H9 (cell line): Measurements from ENCODE around the gene TRIM37. TPM values are rescaled to one million over a fixed set of nuclear protein-coding genes. Genes with fewer than 3 reads are reported as not detected.

Experiments used
- DNase-seq: peaks from one replicate; pipeline ENCODE4 v3.0.0-alpha.2; 2017
- H2AFZ ChIP-seq: one replicate; pipeline ENCODE4 v1.6.1; 2013; ENCODE audit warnings: mild to moderate bottlenecking, low read length, control low read depth, moderate library complexity
- H2AK5ac ChIP-seq: 2 replicates; pipeline ENCODE4 v1.6.1; 2013; ENCODE audit warnings: low read length, control low read depth, mixed read lengths; ENCODE audit not compliant: insufficient read length
- H2BK120ac ChIP-seq: one replicate; pipeline ENCODE4 v1.6.1; 2013; ENCODE audit warnings: low read depth, mild to moderate bottlenecking, low read length, control low read depth, inconsistent platforms; ENCODE audit not compliant: poor library complexity, severe bottlenecking
- H2BK12ac ChIP-seq: 2 replicates; pipeline ENCODE4 v1.6.1; 2013; ENCODE audit warnings: low read length, control low read depth, mixed read lengths, low read depth; ENCODE audit not compliant: insufficient read length
- H2BK15ac ChIP-seq: 2 replicates; pipeline ENCODE4 v1.6.1; 2013; ENCODE audit warnings: low read depth, low read length, control low read depth
- H2BK20ac ChIP-seq: one replicate; pipeline ENCODE4 v1.6.1; 2013; ENCODE audit warnings: low read depth, mild to moderate bottlenecking, low read length, control low read depth, inconsistent platforms; ENCODE audit not compliant: poor library complexity, severe bottlenecking
- H2BK5ac ChIP-seq: 2 replicates; pipeline ENCODE4 v1.6.1; 2013; ENCODE audit warnings: low read length, control low read depth, mixed read lengths; ENCODE audit not compliant: insufficient read length
- H3K14ac ChIP-seq: 2 replicates; pipeline ENCODE4 v1.6.1; 2013; ENCODE audit warnings: low read length, control low read depth; ENCODE audit not compliant: insufficient read depth
- H3K18ac ChIP-seq: 2 replicates; pipeline ENCODE4 v1.6.1; 2013; ENCODE audit warnings: low read depth, mild to moderate bottlenecking, mixed read lengths, low read length, control low read depth; ENCODE audit not compliant: insufficient read length
- H3K23ac ChIP-seq: 2 replicates; pipeline ENCODE4 v1.6.1; 2013; ENCODE audit warnings: low read length, control low read depth, mixed read lengths, low read depth; ENCODE audit not compliant: insufficient read length
- H3K23me2 ChIP-seq: 2 replicates; pipeline ENCODE4 v1.6.1; 2013; ENCODE audit warnings: low read depth, mild to moderate bottlenecking, mixed read lengths, low read length, control low read depth; ENCODE audit not compliant: insufficient read length, poor library complexity, severe bottlenecking
- H3K27ac ChIP-seq: 2 replicates; pipeline ENCODE4 v1.5.1; 2013; ENCODE audit warnings: low read length, control low read depth, mixed read lengths, low read depth; ENCODE audit not compliant: insufficient read length
- H3K27me3 ChIP-seq: 2 replicates; pipeline ENCODE4 v1.6.1; 2013; ENCODE audit warnings: low read length, control low read depth, inconsistent platforms; ENCODE audit not compliant: insufficient read depth
- H3K4ac ChIP-seq: 2 replicates; pipeline ENCODE4 v1.6.1; 2013; ENCODE audit warnings: low read depth, mild to moderate bottlenecking, control low read depth, inconsistent platforms, low read length, moderate library complexity
- H3K4me1 ChIP-seq: 2 replicates; pipeline ENCODE4 v1.6.1; 2013; ENCODE audit warnings: low read length, control low read depth, inconsistent platforms; ENCODE audit not compliant: insufficient read depth
- H3K4me2 ChIP-seq: 2 replicates; pipeline ENCODE4 v1.6.1; 2013; ENCODE audit warnings: low read length, control low read depth, mixed read lengths; ENCODE audit not compliant: insufficient read length, insufficient read depth
- H3K56ac ChIP-seq: 2 replicates; pipeline ENCODE4 v1.6.1; 2013; ENCODE audit warnings: low read depth, mild to moderate bottlenecking, mixed read lengths, low read length, control low read depth; ENCODE audit not compliant: insufficient read length
- H3K79me1 ChIP-seq: 2 replicates; pipeline ENCODE4 v1.6.1; 2013; ENCODE audit warnings: low read depth, mild to moderate bottlenecking, moderate library complexity, low read length, control low read depth, inconsistent platforms; ENCODE audit not compliant: insufficient read depth, poor library complexity, severe bottlenecking
- H3K79me2 ChIP-seq: 2 replicates; pipeline ENCODE4 v1.6.1; 2013; ENCODE audit warnings: low read length, control low read depth, inconsistent platforms; ENCODE audit not compliant: insufficient read depth
- H3K9ac ChIP-seq: 2 replicates; pipeline ENCODE4 v1.6.1; 2013; ENCODE audit warnings: low read length, control low read depth, mixed read lengths; ENCODE audit not compliant: insufficient read length; ENCODE audit errors: extremely low read depth
- H3K9me3 ChIP-seq: one replicate; pipeline ENCODE4 v1.6.1; 2013; ENCODE audit warnings: low read depth, low read length, inconsistent platforms; ENCODE audit not compliant: control insufficient read depth
- H3T11ph ChIP-seq: one replicate; pipeline ENCODE4 v1.6.1; 2013; ENCODE audit warnings: mild to moderate bottlenecking, low read length, control low read depth, inconsistent platforms
- H4K20me1 ChIP-seq: one replicate; pipeline ENCODE4 v1.6.1; 2013; ENCODE audit not compliant: control insufficient read depth, insufficient read length, insufficient read depth
- H4K5ac ChIP-seq: 2 replicates; pipeline ENCODE4 v1.6.1; 2013; ENCODE audit warnings: low read depth, mild to moderate bottlenecking, mixed read lengths, low read length, control low read depth; ENCODE audit not compliant: insufficient read length
- H4K8ac ChIP-seq: replicated peaks from 2 replicates; pipeline ENCODE4 v1.6.1; 2013; ENCODE audit warnings: low read length, control low read depth, mixed read lengths, low read depth; ENCODE audit not compliant: insufficient read length
- H4K91ac ChIP-seq: 2 replicates; pipeline ENCODE4 v1.6.1; 2013; ENCODE audit warnings: low read depth, mild to moderate bottlenecking, moderate library complexity, mixed read lengths, low read length, control low read depth; ENCODE audit not compliant: insufficient read length
- H3K27ac Mint-ChIP-seq, 3 experiments: 2 replicates in 2 of 3; 3 replicates in 1 of 3; pipeline ENCODE4 v1.8.0; 2020 to 2021; ENCODE audit warnings: mixed read lengths in 3 of 3, mild to moderate bottlenecking in 1 of 3, moderate library complexity in 1 of 3
- H3K27me3 Mint-ChIP-seq: 2 replicates; pipeline ENCODE4 v1.8.0; 2021; ENCODE audit warnings: low read depth, mild to moderate bottlenecking, moderate library complexity, mixed read lengths
- H3K36me3 Mint-ChIP-seq, 3 experiments: 2 replicates in 2 of 3; 3 replicates in 1 of 3; pipeline ENCODE4 v1.8.0; 2020 to 2021; ENCODE audit warnings: low read depth in 3 of 3, mixed read lengths in 3 of 3; ENCODE audit not compliant: insufficient read depth in 1 of 3
- H3K4me1 Mint-ChIP-seq, 2 experiments: 2 replicates each; pipeline ENCODE4 v1.8.0; 2020; ENCODE audit warnings: mixed read lengths in 2 of 2
- H3K4me3 Mint-ChIP-seq, 2 experiments: 2 replicates in 1 of 2; 3 replicates in 1 of 2; pipeline ENCODE4 v1.8.0; 2020 to 2021; ENCODE audit warnings: mild to moderate bottlenecking in 2 of 2, mixed read lengths in 2 of 2, moderate library complexity in 1 of 2
- H3K9me3 Mint-ChIP-seq, 2 experiments: 2 replicates in 1 of 2; 3 replicates in 1 of 2; pipeline ENCODE4 v1.8.0; 2020; ENCODE audit warnings: mild to moderate bottlenecking in 2 of 2, mixed read lengths in 2 of 2, moderate library complexity in 1 of 2
- CTCF ChIP-seq: fragments of 200-600 bp; sonication (generic); conservative IDR thresholded peaks from 3 replicates; pipeline ENCODE4 v1.8.0; 2021; ENCODE audit warnings: antibody characterized with exemption, mild to moderate bottlenecking
- WGBS: extraction: QIAGEN DNeasy Blood & Tissue Kit; methylation state at CpG from one replicate; pipeline ENCODE4 v1.1.7; 2013; ENCODE audit warnings: missing lambda C conversion rate, low lambda C conversion rate, mixed read lengths; ENCODE audit not compliant: insufficient read length; ENCODE audit errors: extremely low coverage; 5-methylcytosine and 5-hydroxymethylcytosine counted together
- total RNA-seq: library from RNA; stranded (reverse); gene quantifications from 2 replicates; pipeline ENCODE4 v1.2.1, GENCODE V29; 2021

TRIM37 gene
- total RNA-seq, 1 experiment from 2014 or later: 52.1 TPM

GRCh38 chr17:59004338-59005111, 102.2 kb downstream of the TRIM37 start:
- no peak overlapping the region for H3K4me2 ChIP-seq
- Mint-ChIP-seq H3K4me3 (no peak overlapping the region), H3K27me3 (no peaks in the 10 kb centered on the region), H3K36me3 (peaks cover 15 to 27% (median 18%) of the 10 kb centered on the region in 3 experiments; a peak in 6 of 7 replicates), H3K9me3 (no peaks in the 10 kb centered on the region), H3K27ac (peak overlapping the region; percentile 22 to 71 (median 45); a peak in 5 of 7 replicates), H3K4me1 (peaks cover 0 to 7% of the 10 kb centered on the region in 2 experiments; a peak in 2 of 4 replicates)
- no peak overlapping the region for H3K23ac ChIP-seq
- no peak overlapping the region for H4K91ac ChIP-seq
- H4K5ac ChIP-seq: no peak overlapping the region
- no peaks in the 10 kb centered on the region for H3K4me1 ChIP-seq
- H3K4ac ChIP-seq: no peak overlapping the region
- no peaks in the 10 kb centered on the region for H3K79me1 ChIP-seq
- H4K20me1 ChIP-seq: no peaks in the 10 kb centered on the region
- peak; percentile 67 for DNase-seq
- H2BK20ac ChIP-seq: no peak overlapping the region
- no peak overlapping the region for H2BK120ac ChIP-seq
- no peak overlapping the region for H3T11ph ChIP-seq
- no peak overlapping the region for H3K56ac ChIP-seq
- no peak overlapping the region for H3K14ac ChIP-seq
- H2BK15ac ChIP-seq: no peak overlapping the region
- no peak overlapping the region for H2AFZ ChIP-seq
- TF ChIP-seq CTCF: peak; percentile 98
- H2AK5ac ChIP-seq: no peak overlapping the region
- no peak overlapping the region for H4K8ac ChIP-seq
- H3K23me2 ChIP-seq: no peaks in the 10 kb centered on the region
- no peak overlapping the region for H3K9ac ChIP-seq
- no peak overlapping the region for H2BK12ac ChIP-seq
- WGBS: no CpG with 5 or more reads among the region's 4 CpGs
- no peak overlapping the region for H2BK5ac ChIP-seq
- no peak overlapping the region for H3K18ac ChIP-seq
- H3K9me3 ChIP-seq: no peaks in the 10 kb centered on the region
- no peaks in the 10 kb centered on the region for H3K27me3 ChIP-seq
- no peak overlapping the region for H3K27ac ChIP-seq
- no peaks in the 10 kb centered on the region for H3K79me2 ChIP-seq
